T-helper 2 cell treated with Interferon-gamma antibody and Interleukin-4, amounts not matched to agents 100 ng/mL and 5 ng/mL, for 36 hours (primary cell): Measurements from ENCODE around the gene CCDC185. TPM values are rescaled to one million over a fixed set of nuclear protein-coding genes. Genes with fewer than 3 reads are reported as not detected.

Experiments used
- intact Hi-C: fragments of 100-400 bp; cut with micrococcal nuclease; formaldehyde crosslinking; loops from one replicate; pipeline ENCODE4 v1.15.1; 2023
- total RNA-seq: library from RNA; stranded (reverse); gene quantifications from 2 replicates; pipeline ENCODE4 v1.2.3, GENCODE V29; 2022

The CCDC185 gene
- not detected in 2 replicates for total RNA-seq

DNA sequence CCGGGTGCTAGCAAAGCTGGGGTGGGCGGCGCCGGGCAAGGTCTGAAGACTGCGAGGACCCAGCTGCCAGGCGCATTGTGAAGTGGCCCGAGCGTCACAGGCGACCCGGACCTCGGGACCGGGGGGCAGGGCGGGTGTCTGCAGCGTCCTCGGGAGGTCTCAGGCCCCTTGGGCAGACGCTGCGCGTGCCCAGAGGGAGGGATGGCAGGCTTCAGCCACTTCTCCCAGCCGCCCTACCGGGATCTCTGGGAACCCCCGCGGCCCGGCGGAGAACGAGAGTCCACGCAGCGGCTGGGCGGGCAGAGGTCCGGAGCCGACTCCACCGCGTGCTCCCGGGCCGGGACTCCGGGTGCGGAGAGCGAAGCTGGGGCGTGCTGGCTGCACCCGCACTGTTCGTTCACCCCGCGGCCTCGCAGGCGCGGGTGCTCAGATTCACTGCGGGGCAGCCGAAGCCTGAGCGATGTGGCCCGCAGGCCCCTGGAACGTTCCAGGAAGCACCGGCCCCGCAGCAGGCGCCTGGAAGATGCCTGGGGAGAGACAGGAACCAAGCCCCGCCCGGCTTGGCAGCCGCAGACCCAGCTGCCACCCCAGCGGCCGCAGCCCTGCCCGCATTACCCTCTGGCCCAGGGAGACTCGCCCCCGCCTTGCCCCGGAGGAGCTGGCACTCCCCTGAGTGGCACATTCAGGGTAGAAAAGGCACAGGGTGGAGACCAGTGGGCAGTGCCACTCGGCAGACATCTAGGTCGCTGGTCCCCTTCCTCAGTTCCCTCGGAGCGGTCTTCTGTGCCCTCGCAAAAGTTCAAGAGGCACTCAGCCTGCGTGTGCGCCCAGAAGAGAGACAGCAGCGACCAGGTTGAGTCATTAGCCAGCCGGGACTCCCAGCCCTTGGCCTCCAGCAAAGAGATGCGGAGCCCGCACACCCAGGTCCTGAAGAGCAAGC, at the start of gene CCDC185:
Gene CCDC185, plus strand, starts transcription at position 141 of the 940 bp plus-strand sequence. Its CDS starts 61 bp downstream, at position 202.
- intact Hi-C loops: no loop called here

DNA sequence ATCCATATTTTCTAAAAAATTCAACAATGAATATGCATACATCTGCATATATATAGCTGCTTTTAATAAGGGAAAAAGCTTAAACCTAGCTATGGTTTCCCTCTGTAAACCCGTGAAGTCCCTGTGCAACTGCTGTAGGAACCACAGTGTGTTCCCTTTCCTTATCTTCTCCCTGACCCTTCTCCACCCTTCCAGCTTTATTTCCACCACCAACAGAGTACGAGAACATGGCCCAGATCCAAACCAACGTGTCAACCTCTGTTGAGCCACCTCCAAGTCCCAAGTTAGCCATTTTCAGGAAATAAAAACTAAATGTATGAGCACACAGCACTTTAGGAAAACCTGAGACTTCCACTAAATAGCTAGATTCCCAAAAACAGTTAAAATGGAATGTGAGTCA, 49.5 kb upstream of the CCDC185 start:
- intact Hi-C loops: no loop called here

- intact Hi-C loops: no loop called here
Measured at GRCh38 chr1:223344491-223344890, 48.7 kb upstream of the CCDC185 start.

GRCh38 chr1:223345720-223346119, 47.5 kb upstream of the CCDC185 start:
- intact Hi-C loops: no loop called here

DNA sequence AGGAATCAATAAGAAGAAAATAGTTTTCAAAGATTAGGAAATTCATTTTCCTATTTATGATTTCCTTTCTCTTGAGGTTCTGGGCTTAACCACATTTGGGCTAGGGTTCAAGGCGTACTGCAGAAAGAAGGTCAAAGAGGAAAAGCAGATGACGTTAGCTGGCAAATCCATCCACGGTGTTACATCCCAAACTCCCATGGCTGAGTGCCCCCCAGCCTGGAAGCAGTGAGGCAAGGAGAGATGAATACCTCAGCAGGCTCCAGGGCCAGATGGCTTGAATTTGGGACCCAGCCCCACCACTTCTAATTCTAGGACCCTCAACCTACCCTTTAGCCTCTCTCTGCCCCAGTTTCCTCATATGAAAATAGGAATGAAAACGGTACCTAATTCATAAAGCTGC, 46.9 kb upstream of the CCDC185 start:
- intact Hi-C loops: no loop called here

DNA sequence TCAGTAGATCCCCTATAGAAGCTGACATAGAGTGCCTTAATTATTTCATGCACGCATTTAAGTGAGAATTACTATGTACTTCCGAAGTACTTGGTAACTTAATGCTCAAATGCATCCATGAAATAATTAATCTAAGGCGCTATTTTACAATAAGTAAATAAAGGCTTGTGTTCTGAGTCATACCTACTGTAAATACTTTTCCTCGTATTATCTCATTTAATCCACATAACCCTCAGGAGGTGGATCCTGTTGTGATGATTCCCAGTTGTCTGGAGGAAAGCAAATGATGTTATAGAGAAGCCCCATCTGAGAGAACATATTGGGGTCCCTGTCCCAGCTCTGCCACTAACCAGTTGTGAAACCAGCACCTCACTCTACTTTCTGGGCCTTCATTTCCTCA, 45.6 kb upstream of the CCDC185 start:
- intact Hi-C loops: no loop called here

DNA sequence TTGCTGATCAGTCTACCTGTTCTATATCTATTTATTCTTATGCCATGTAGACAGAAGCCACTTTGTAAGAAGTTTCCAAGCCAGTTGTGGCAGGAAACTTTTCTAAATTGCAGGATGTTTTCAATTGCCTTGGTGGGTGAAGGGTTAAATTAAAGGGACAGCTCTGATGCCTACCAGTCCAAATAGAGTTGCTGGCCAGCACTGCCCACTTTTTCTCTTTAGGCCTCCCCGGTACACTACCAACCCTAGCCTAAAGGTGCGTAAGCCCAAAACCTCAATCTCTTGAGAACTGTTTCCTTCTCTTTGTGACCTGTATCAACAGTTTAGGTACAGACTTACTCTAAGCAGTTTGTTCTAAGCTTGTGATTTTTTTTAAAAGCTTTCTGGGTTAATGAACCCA, 44.8 kb upstream of the CCDC185 start:
- intact Hi-C loops: no loop called here

GRCh38 chr1:223349241-223349640, 44.0 kb upstream of the CCDC185 start:
- intact Hi-C loops: no loop called here

DNA sequence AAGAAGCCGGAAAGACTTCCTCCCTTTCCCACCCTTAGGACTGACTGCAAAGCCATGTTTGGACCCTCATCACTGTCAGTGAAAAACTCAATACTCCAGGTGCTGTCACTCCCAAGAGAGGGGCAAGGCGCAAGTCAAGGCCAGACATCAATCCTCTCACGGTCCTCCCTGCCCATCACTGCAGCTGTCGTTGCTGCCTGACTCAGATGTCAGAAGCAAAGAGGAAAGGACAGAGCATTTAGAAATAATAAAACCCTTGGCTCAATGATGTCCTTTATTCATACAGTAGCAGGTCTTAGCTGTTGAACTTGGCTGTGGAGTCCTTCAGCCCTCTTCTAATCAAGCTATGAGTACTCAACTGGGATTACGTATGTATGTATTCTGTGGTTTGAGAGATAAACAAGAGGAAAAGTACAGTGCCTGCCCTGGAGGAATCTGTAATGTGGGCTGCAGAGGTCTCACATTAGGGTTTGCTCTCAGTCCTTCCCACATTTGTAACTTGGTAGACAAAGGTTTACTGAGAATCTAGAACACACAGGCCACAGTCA, 42.8 kb upstream of the CCDC185 start:
- intact Hi-C loops: no loop called here

DNA sequence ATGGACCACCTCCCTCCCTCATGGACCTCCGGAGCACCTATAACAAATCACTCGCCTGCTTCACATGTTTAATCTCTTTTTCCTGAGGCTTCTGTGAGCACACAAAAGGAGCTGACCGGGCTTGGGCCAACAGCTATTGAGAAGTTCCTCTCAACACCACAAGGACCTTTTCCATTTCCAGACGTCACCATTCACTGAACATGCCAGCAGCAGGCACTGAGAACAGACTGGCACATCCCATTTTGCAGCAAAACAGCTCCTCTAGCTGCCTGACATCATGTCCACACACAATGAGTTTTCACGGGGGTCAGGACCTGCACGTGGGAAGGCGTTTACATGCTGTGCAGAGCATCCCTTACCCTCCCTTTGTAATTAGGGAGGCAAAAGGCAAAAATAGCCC, 40.3 kb upstream of the CCDC185 start:
- intact Hi-C loops: no loop called here

GRCh38 chr1:223353939-223354338, 39.3 kb upstream of the CCDC185 start:
- intact Hi-C loops: no loop called here

DNA sequence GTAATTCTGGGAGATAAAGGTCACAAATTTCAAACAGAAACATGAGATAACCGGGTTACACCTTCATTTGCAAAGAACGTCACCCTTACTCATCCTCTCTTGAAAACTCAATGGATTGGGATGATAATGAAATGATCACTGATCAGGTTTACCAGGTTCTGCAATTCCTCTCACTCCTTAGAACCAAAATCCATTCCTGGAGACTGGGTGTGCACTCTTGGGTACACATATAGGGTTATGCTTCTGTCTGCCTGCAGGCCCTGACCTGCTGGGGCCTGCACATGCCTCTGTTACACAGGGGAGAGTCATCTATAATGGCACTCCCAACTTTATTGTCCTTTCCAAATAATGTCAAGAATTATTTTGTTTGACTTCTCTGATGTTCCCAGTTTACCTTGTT, 37.5 kb upstream of the CCDC185 start:
- intact Hi-C loops: no loop called here

DNA sequence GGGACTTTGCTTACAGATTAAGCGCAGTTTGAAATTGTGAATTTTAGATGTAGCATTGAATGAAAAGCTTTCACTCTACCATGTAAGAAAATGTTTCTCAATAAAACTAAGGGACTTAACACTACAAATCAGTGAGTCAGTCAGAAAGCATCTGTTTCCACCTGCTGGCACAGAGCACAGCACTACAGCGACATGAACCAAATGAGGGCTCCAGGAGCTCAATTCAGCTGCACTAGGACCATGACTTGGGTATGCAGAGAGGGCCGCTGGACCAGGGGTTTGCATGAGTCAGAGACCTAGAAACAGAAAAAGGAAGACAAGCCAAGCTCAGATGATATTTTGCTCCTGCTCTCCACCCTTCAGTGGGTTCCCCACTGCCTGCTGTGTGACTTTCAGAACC, 34.4 kb upstream of the CCDC185 start:
- intact Hi-C loops: no loop called here

DNA sequence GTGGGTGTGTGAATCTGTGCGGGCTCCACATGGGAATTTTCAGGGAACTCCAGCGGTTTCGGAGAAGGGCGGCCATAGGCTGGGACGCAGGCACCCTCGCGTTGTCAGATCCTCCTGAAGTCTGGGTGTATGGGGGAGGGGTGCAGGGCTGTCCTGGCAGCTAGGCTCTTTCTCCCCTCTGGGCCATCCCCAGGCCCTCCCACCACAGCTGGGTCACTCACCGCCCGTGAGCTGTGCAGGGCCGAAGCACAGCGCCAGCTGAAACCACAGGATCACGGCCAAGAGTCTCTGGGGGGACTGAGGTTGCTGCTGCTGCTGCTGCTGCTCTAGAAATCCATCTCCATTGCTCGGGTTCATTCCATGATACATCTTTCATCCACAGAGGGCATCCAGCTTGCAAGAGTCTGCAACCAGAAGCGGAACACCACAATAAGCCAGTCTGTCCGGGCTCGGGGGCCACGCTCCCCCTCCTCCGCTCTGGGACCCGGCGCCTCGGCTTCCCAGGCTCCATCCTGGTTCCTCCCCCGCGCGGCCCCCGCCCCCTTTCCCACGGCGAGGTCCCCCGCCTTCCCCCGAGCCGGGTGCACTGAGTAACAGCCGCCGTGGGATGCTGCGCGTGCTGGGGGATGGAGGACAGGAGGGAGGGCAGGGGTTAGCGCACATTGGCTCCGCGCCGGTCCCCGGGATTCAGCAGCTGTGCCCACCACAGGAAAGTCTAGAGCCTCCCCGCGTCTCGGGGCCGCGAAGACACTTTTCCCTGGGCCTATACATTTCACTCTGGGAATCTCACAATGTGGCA, 30.0 kb upstream of the CCDC185 start:
- intact Hi-C loops: no loop called here

- intact Hi-C loops: loop anchor here (2.0 kb wide), 1 partner anchor 231 kb away; no protein-coding TSS in a partner anchor
Measured at GRCh38 chr1:223363856-223364684, 29.1 kb upstream of the CCDC185 start, which contains the start of gene SUSD4. SUSD4 (minus strand) TSS chr1:223364176; CDS start chr1:223363425, 751 bp downstream.

- intact Hi-C loops: loop anchor here (2.0 kb wide), 1 partner anchor 232 kb away; no protein-coding TSS in a partner anchor
Measured at GRCh38 chr1:223364685-223365382, 28.4 kb upstream of the CCDC185 start.

DNA sequence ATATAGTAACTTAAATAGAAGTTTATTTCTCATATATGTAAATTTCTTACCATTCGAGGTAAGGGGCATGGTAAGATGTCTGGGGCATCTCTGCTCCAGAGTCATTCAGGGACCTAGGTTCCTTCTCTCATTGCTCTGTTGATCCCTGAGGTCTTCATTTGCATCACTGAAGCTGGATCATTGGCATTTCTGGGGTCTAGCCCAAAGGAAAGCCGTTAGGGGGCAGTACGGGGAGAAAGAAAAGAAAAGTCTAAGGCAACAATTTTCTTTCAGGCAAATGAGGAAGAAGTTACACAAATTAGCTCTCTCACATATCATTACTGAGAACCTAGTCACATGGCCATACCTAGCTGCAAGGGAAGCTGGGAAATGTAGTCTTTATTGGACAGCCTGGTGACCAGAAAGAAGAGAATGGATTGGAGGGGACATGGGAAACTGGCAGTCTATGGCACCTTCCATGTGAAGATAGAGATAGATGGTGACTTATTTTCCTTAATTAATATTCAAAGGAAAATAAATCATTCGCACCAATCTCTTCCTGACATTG, 19.1 kb upstream of the CCDC185 start:
- intact Hi-C loops: no loop called here

GRCh38 chr1:223378754-223379153, 14.5 kb upstream of the CCDC185 start:
- intact Hi-C loops: no loop called here

GRCh38 chr1:223386013-223386412, 7.2 kb upstream of the CCDC185 start:
- intact Hi-C loops: no loop called here

DNA sequence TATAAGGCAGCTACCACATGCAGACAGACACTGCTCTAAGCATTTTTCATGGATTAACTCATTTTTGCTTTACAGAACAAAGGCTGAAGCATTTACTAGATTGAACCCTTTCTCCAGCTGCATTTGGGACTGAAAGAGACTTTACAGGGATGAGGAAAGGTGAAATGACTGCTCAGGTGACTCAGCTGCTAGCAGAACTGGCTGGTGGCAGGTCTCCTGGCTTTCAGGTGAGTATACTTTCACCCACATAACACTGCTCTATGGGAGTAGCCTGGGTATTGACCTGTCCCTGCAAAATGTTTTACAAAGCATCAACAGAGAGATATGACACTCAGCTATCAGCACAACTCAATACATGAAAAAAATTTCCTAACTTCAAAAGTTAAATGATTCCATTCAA, 2.6 kb upstream of the CCDC185 start:
- intact Hi-C loops: no loop called here
